Left colon (tissue), 2 donors: ENCODE results near the gene PPP2R3B. TPM values are rescaled to one million over a fixed set of nuclear protein-coding genes. Genes with fewer than 3 reads are reported as not detected.
"Not testable (repeated sequence)": the region's sequence is repeated elsewhere in the genome, so short reads cannot be mapped to it uniquely, and the experiment has no call there.

ENCODE experiments used
- ATAC-seq: fragments of 200-7000 bp; cut with Tn5 transposase; one replicate; pipeline ENCODE4 v1.9.1; 2020; ENCODE audit warnings: mild to moderate bottlenecking, moderate library complexity
- DNase-seq, 2 donors: peaks; one replicate each; pipeline ENCODE4 v3.0.0-alpha.2; 2020
- intact Hi-C, 2 donors: fragments of 100-400 bp; cut with DNase I in 1 of 2; cut with micrococcal nuclease in 1 of 2; formaldehyde crosslinking; loops; one replicate each; pipeline versions ENCODE4 v1.11.2 to v1.14.0; 2022; cut with DNase I, micrococcal nuclease
- total RNA-seq, 2 donors: library from RNA; stranded (reverse); fragmentation: NEBNext Ultra II Directional; extraction: Animal tissue kit (Norgen Biotek cat#: 25700); gene quantifications; one replicate each; pipeline ENCODE4 v1.2.1, GENCODE V29; 2021
- donor health status: DM: no; HTN: no; CAD: no.
- donor health status: DM: yes; HTN: yes; CAD: no.

Gene PPP2R3B
- total RNA-seq, 2 donors from 2014 or later: 10.8 to 11.3 TPM

DNA sequence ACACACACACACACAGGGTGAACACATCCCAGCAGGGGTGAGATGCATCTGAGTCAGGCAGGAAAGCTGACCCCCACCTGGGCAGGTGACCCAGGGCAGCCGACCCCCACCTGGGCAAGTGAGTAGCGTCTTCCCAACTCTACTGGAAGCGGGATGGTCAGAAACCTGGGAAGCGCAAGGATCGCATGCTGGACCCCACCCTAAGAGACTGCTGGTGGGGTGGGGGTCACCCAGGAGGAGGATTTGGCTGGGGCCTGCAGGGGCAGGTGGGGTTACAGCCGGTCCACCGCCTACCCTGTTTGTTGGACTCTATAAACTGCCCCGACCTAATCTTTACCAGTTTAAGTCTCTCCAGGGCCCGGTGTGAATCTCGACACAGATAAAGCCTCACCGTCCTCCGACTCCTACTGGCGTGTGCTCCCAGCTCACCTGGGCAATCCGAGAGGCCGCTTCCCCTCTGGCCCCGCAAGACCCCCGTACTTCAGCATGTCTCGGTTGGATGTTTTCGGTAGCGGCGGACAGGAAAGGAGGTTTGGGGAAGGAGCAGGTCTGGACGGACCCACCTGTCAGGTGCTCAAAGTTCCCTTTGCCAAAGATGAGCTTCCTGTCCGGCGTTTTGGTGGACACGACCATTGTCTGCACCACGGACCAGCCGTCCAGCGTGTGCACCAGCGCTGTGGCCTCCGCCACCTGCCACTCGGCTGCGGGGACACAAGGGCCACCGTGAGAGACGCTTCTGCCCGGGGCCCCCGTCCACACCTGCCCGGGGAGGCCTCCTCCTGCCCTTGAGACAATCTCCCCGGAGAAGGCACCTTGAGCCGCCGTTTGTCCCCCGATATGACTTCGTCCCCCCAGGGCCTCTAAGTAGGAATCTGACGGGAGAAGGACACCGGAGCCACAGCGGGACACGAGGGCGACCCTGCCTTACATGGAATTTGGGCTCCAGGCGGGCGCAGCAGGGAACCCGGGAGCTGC is 70.1 kb downstream of the PPP2R3B start:
- DNase-seq (peak in 1 of 2 donors; percentile 28), ATAC-seq (no peak)

DNA sequence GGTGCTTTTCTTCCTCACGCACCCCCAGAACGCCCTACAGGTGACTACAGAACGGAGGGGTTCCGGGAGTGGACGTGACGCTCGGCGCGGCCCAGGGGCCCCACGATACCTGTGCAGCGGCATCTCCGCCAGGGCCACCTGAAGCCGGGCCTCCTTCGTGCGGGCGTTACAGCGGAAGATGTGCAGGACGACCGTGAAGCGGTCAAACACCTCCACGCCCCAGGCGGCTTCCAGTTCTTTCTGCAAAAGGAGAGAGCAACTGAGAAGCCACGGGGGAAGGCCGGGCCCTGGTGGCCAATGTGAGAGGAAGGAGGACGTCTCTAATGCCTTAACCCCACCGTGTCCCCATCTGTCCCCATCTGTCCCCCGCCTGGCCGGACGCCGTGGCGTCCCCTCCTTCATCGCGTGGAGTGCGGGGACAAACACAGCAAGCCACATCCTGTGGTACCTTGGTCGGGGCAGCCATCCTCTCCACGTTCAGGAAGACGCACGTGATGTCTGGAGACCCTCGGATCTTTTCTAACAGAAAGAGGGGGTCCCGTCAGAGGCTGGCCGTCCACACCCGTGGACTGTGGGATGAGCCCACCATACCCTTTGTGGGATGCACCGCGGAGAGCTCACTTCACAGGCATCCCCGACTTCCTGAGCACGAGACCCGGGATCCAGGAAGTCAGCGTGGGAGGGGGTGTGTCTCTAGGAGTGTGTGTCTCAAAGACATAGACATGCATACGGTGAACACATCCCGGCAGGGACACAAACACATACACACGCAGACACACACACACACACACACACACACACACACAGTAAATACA is 71.7 kb downstream of the PPP2R3B start:
- DNase-seq: no peak
- intact Hi-C loops: no loop called here
- ATAC-seq: no peak

More for the DNA sequence above, 70.1 kb downstream of the PPP2R3B start:
- intact Hi-C loops: no loop called here

DNA sequence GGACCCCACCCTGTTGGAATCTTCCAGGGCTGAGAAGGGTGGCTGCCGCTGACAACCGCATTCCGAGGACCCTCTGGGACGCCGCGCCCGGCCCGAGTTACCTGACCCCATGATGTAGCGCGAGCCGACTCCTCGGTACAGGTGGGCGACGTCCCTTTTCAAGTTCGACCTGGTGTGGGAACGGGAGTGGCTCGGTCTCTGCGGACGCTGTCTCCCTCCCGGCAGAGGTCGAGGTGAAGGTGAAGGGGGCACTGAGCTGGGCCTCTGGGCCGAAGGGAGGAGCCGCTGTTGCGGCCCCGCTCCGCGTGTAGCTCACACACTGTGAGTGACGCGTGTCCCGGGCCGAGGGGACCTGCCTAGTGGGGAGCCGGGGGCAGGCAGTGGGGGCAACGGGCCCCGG is 72.7 kb downstream of the PPP2R3B start:
- no peak for ATAC-seq
- intact Hi-C loops: no loop called here
- DNase-seq: no peak

DNA sequence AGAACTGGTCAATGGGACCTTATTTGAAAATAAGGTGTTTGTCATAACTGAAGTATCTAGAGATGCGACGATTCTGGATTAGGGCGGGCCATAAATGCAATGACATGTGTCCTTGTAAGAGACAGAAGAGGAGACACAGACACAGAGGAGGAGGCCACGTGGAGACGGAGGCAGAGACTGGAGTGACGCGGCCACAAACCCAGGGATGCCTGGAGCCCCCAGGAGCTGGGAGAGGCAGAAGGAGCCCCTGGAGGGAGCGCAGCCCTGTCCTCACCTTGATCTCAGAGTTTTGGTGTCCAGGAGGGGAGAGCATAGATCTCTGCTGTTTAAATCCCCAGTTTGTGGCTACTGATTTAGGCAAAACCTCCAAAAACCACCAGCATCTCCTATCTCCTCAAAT is 73.2 kb downstream of the PPP2R3B start:
- intact Hi-C loops: no loop called here
- DNase-seq: no peak
- no peak for ATAC-seq

DNA sequence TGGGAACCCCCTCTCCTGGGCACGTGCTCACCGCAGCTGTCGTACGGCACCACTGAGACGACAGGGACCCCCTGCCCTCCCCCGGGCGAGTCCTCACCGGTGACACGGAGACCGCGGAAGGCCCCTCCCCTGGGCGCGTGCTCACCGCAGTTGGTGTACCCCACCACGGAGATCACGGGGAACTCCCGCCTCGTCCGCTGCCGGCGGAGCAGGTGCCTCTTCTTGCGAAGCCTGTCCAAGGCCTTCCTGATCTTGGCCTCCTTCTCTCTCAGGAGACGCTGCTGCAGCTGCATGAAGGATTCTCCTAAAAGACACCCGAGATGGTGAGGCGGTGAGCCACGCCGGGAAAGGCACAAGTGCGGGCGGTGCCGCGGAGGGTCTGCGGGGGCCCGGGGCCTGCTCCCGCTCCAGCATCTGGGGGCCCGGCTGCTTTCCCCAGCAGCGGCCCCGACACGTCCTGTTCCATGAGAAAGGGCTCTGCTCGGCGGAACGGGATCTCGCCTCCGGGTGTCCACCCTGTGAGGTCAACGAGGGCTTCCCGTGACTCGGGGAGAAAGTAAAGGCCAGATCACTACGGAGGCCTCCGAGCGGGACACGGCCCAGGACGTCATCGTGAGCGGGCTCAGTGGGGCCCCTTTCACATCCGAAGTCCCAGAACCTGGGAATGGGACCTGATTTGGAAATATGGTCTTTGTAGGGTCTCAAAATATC is 73.9 kb downstream of the PPP2R3B start:
- intact Hi-C loops: no loop called here
- DNase-seq: no peak
- no peak for ATAC-seq

- ATAC-seq: no peak
- intact Hi-C loops: no loop called here
- DNase-seq: no peak
Measured at GRCh38 chrX:311156-312129, 75.3 kb downstream of the PPP2R3B start.

- no peak for DNase-seq
- intact Hi-C loops: no loop called here
- ATAC-seq: no peak
Measured at GRCh38 chrX:310621-311155, 76.0 kb downstream of the PPP2R3B start.

GRCh38 chrX:308821-309520 is 77.7 kb downstream of the PPP2R3B start:
- intact Hi-C loops: no loop called here
- DNase-seq (no peak), ATAC-seq (no peak)

DNA sequence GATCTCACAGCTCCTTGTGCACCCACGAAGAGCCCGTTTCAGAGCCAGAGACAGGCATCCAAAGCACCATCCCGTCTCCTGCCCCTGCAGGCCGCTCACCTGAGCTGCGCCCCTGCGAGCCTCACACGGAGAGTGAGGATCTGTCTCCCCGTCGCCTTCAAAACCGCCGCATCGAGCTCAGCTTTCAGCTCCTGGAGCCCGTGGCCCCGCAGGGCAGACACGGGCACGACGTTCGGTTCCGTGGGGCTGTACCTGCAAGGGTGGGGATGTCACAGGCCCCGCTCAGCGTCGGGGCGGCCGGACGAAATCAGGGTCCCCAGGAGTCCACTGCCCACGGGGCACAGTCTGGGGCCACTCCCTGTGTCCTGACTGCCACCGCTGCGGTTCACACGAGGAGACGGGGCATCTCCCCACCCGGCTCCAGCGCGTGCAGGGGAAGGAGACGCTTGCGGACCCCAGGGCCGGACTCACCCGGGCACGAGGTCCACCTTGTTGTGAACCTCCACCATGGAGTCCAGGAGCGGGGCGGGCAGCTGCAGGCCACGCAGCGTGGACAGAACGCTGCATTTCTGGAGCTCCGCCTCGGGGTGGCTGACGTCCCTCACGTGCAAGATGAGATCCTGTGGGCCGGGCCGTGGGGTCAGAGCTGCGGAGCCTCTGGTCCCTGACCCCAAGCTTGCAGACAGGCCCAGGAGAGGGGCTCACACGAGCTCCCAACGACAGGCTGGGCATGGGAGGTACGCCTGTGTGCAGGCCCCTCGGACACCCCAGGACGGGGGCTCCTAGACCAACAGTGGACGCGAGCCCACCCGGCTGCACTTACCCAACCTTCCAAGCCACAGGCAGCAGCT is 79.2 kb downstream of the PPP2R3B start:
- intact Hi-C loops: no loop called here
- ATAC-seq (no peak), DNase-seq (no peak)

DNA sequence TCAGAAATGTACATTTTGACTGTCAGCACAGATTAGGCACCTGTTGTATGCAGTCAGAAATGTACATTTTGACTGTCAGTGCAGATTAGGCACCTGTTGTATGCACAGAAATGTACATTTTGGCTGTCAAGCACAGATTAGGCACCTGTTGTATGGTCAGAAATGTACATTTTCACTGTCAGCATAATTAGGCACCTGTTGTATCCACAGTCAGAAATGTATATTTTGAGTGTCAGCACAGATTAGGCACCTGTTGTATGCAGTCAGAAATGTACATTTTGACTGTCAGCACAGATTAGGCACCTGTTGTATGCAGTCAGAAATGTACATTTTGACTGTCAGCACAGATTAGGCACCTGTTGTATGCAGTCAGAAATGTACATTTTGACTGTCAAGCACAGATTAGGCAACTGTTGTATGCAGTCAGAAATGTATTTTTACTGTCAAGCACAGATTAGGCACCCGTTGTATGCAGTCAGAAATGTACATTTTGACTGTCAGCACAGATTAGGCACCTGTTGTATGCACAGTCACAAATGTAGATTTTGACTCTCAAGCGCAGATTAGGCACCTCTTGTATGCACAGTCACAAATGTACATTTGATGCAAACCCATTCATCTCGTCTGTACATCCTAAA is 80.0 kb downstream of the PPP2R3B start:
- intact Hi-C loops, ATAC-seq: not testable (repeated sequence)

DNA sequence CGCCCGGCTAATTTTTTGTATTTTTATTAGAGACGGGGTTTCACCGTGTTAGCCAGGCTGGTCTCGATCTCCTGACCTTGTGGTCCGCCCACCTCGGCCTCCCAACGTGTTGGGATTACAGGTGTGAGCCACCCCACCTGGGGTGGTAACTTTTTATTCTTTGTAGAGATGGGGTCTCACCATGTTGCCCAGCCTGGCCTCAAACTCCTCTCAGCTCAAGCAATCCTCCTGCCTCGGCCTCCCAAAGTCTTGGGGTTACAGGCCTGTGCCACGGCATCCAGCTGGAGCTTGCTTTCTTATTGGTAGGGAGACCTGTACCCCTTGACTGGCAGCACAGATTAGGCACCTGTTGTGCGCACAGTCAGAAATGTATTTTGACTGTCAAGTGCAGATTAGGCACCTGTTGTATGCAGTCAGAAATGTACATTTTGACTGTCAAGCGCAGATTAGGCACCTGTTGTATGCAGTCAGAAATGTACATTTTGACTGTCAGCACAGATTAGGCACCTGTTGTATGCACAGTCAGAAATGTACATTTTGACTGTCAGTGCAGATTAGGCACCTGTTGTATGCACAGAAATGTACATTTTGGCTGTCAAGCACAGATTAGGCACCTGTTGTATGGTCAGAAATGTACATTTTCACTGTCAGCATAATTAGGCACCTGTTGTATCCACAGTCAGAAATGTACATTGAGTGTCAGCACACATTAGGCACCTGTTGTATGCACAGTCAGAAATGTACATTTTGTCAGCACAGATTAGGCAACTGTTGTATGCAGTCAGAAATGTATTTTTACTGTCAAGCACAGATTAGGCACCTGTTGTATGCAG is 80.7 kb downstream of the PPP2R3B start:
- ATAC-seq, DNase-seq, intact Hi-C loops: not testable (repeated sequence)

More for the DNA sequence above, 80.0 kb downstream of the PPP2R3B start:
- DNase-seq: not testable (repeated sequence)

DNA sequence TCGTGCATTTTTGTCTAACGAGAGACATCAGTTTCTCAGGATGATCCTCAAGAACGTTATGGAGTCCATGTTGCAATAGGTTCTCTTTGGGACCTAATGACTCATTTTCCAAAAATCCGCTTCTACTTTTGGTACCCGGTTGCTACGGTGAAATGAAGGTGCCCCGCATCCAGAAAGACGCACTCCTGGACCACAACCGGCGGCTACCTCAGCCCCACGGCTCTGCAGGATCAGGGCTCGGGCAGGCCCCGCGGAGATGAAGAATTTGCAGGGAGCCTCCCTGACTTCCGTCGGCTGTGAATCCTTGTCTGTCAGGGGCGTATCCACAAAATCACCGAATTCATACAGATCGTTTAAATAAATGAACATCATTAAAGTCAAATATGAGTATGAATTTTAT is 83.7 kb downstream of the PPP2R3B start:
- DNase-seq: no peak
- intact Hi-C loops: no loop called here
- no peak for ATAC-seq

- ATAC-seq: no peak
- no peak for DNase-seq
- intact Hi-C loops: no loop called here
Measured at GRCh38 chrX:300334-300733, 86.4 kb downstream of the PPP2R3B start.

GRCh38 chrX:298993-299392 is 87.7 kb downstream of the PPP2R3B start:
- DNase-seq (no peak), ATAC-seq (no peak)
- intact Hi-C loops: no loop called here

- intact Hi-C loops: no loop called here
- DNase-seq (no peak), ATAC-seq (no peak)
Measured at GRCh38 chrX:295136-295535, 91.6 kb downstream of the PPP2R3B start.
